A549 (cell line): ENCODE measurements around the gene IDS. TPM values are rescaled to one million over a fixed set of nuclear protein-coding genes. Genes with fewer than 3 reads are reported as not detected.
A peak's percentile ranks its signal among the peaks of the same experiment; 100 is the strongest.

Experiments used
- ATAC-seq, 2 experiments: fragments of 200-7000 bp in 1 of 2; fragments of >200 bp in 1 of 2; cut with Nextera tagmentation in 1 of 2; cut with Tn5 transposase in 1 of 2; 3 replicates each; pipeline versions ENCODE4 v1.8.0 to v1.9.1; 2018 to 2020; ENCODE audit warnings: mild to moderate bottlenecking in 1 of 2, moderate library complexity in 1 of 2
- CTCF ChIA-PET: fragments of 300-600 bp; sonication (Branson Sonifier 250); formaldehyde crosslinking; extraction: SDS; loops from one replicate; lab custom pipeline; 2021; ENCODE audit warnings: antibody characterized with exemption, inconsistent platforms; lab: Yijun Ruan, JAX
- POLR2A ChIA-PET: fragments of 350-600 bp; formaldehyde crosslinking; extraction: SDS; loops from one replicate; lab custom pipeline; 2021; ENCODE audit warnings: antibody characterized with exemption, inconsistent platforms; lab: Yijun Ruan, JAX
- DNase-seq, 2 experiments: peaks; one replicate each; pipeline versions ENCODE4 v3.0.0 to v3.0.0-alpha.2; 2011 to 2016; ENCODE audit warnings: low read depth in 1 of 2, low spot score in 1 of 2
- FAIRE-seq: peaks from 2 replicates; lab custom pipeline; 2011; peaks lifted over from hg19 to GRCh38; lab: Jason Lieb, UNC
- H3K27ac ChIP-seq, 2 experiments: fragments of >200 bp; sonication (Bioruptor Twin); formaldehyde crosslinking; 3 replicates each; pipeline ENCODE4 v1.5.1; 2016 to 2017
- H3K4me1 ChIP-seq: fragments of >200 bp; sonication (Bioruptor Twin); formaldehyde crosslinking; 3 replicates; pipeline ENCODE4 v1.6.1; 2016
- H3K4me2 ChIP-seq: fragments of >200 bp; sonication (Bioruptor Twin); formaldehyde crosslinking; 3 replicates; pipeline ENCODE4 v1.6.1; 2016
- H3K4me3 ChIP-seq: fragments of >200 bp; sonication (Bioruptor Twin); formaldehyde crosslinking; 3 replicates; pipeline ENCODE4 v1.5.1; 2016
- H3K9me3 ChIP-seq: fragments of >200 bp; sonication (Bioruptor Twin); formaldehyde crosslinking; 3 replicates; pipeline ENCODE4 v1.6.1; 2016
- CEBPB ChIP-seq, 2 experiments: fragments of >200 bp in 1 of 2; sonication (Bioruptor Twin) in 1 of 2; formaldehyde crosslinking in 1 of 2; IDR thresholded peaks; 2 replicates each; pipeline ENCODE4 v1.6.1; 2012 to 2016
- CHD2 ChIP-seq: fragments of 150-350 bp; IDR thresholded peaks from 2 replicates; pipeline ENCODE4 v1.6.1; 2014; ENCODE audit warnings: low read length; ENCODE audit not compliant: partially characterized antibody
- CHD4 ChIP-seq: fragments of 200-600 bp; sonication (generic); IDR thresholded peaks from 2 replicates; pipeline ENCODE4 v1.6.1; 2016; ENCODE audit warnings: antibody characterized with exemption, mild to moderate bottlenecking, borderline replicate concordance
- CTCF ChIP-seq: fragments of >200 bp; sonication (Bioruptor Twin); formaldehyde crosslinking; IDR thresholded peaks from 3 replicates; pipeline ENCODE4 v1.5.1; 2016
- E2F6 ChIP-seq: IDR thresholded peaks from 2 replicates; pipeline ENCODE4 v1.6.1; 2012; ENCODE audit warnings: low read depth, borderline replicate concordance
- EHF ChIP-seq: fragments of 250-450 bp; sonication (Bioruptor Pico); IDR thresholded peaks from 2 replicates; pipeline ENCODE4 v1.5.0; 2020; ENCODE audit warnings: mild to moderate bottlenecking
- EHMT2 ChIP-seq: fragments of 200-600 bp; sonication (generic); IDR thresholded peaks from 2 replicates; pipeline ENCODE4 v1.6.1; 2016; ENCODE audit warnings: antibody characterized with exemption, low read depth, mild to moderate bottlenecking, moderate library complexity
- EP300 ChIP-seq, 2 experiments: fragments of >200 bp; sonication (Bioruptor Twin); formaldehyde crosslinking; IDR thresholded peaks; 2 replicates in 1 of 2; 3 replicates in 1 of 2; pipeline ENCODE4 v1.6.1; 2016 to 2017
- FOSB ChIP-seq: fragments of 250-450 bp; sonication (Bioruptor Pico); IDR thresholded peaks from 2 replicates; pipeline ENCODE4 v1.5.0; 2020; ENCODE audit warnings: mild to moderate bottlenecking, moderate library complexity
- HOXA7 ChIP-seq: fragments of 250-450 bp; sonication (Bioruptor Pico); IDR thresholded peaks from 2 replicates; pipeline ENCODE4 v1.5.0; 2020; ENCODE audit warnings: mild to moderate bottlenecking, moderate library complexity
- JUN ChIP-seq, 2 experiments: fragments of >200 bp; sonication (Bioruptor Twin); formaldehyde crosslinking; IDR thresholded peaks; 2 replicates in 1 of 2; 3 replicates in 1 of 2; pipeline ENCODE4 v1.6.1; 2016 to 2017
- KDM1A ChIP-seq: fragments of 200-600 bp; sonication (generic); IDR thresholded peaks from 2 replicates; pipeline ENCODE4 v1.6.1; 2016; ENCODE audit warnings: low read depth, mild to moderate bottlenecking
- MAFK ChIP-seq: fragments of 450-650 bp; IDR thresholded peaks from 2 replicates; pipeline ENCODE4 v1.6.1; 2014; ENCODE audit not compliant: partially characterized antibody
- MAX ChIP-seq: IDR thresholded peaks from 2 replicates; pipeline ENCODE4 v1.6.1; 2012
- MAZ ChIP-seq: fragments of 150-350 bp; IDR thresholded peaks from 2 replicates; pipeline ENCODE4 v1.6.1; 2014; ENCODE audit warnings: antibody characterized with exemption, low read depth, low read length, borderline replicate concordance
- MYC ChIP-seq: IDR thresholded peaks from 2 replicates; pipeline ENCODE4 v1.6.1; 2012; ENCODE audit warnings: mild to moderate bottlenecking, inconsistent platforms, low read length, improper control_type of control experiment, borderline replicate concordance
- NPAS2 ChIP-seq: fragments of 250-450 bp; sonication (Bioruptor Pico); IDR thresholded peaks from 2 replicates; pipeline ENCODE4 v1.8.0; 2022; ENCODE audit warnings: mild to moderate bottlenecking, moderate library complexity, borderline replicate concordance
- PHF8 ChIP-seq: fragments of 200-600 bp; sonication (generic); IDR thresholded peaks from 2 replicates; pipeline ENCODE4 v1.6.1; 2016; ENCODE audit warnings: low read depth, mild to moderate bottlenecking, antibody characterized with exemption, moderate library complexity, borderline replicate concordance
- RAD21 ChIP-seq, 2 experiments: fragments of >200 bp in 1 of 2; sonication (Bioruptor Twin) in 1 of 2; formaldehyde crosslinking in 1 of 2; IDR thresholded peaks in 1 of 2; conservative IDR thresholded peaks in 1 of 2; 2 replicates in 1 of 2; 3 replicates in 1 of 2; pipeline ENCODE4 v1.6.1; 2012 to 2018; ENCODE audit warnings: inconsistent platforms in 1 of 2
- RCOR1 ChIP-seq: fragments of 150-350 bp; IDR thresholded peaks from 2 replicates; pipeline ENCODE4 v1.6.1; 2014; ENCODE audit warnings: antibody characterized with exemption, low read length, low read depth
- REST ChIP-seq: fragments of 200-600 bp; sonication (generic); IDR thresholded peaks from 2 replicates; pipeline ENCODE4 v1.6.1; 2016; ENCODE audit warnings: antibody characterized with exemption, mild to moderate bottlenecking, moderate library complexity
- RFX5 ChIP-seq: fragments of 450-650 bp; IDR thresholded peaks from 2 replicates; pipeline ENCODE4 v1.7.1; 2014; ENCODE audit warnings: antibody characterized with exemption, mild to moderate bottlenecking, moderate library complexity
- RNF2 ChIP-seq: fragments of 200-600 bp; sonication (generic); IDR thresholded peaks from 2 replicates; pipeline ENCODE4 v1.6.1; 2016; ENCODE audit warnings: low read depth, mild to moderate bottlenecking, antibody characterized with exemption, moderate library complexity, borderline replicate concordance
- SMC3 ChIP-seq: fragments of >200 bp; sonication (Bioruptor Twin); formaldehyde crosslinking; IDR thresholded peaks from 3 replicates; pipeline ENCODE4 v1.6.1; 2018; ENCODE audit warnings: inconsistent platforms
- TFCP2L1 ChIP-seq: fragments of 250-450 bp; sonication (Bioruptor Pico); IDR thresholded peaks from 2 replicates; pipeline ENCODE4 v1.5.0; 2021; ENCODE audit warnings: mild to moderate bottlenecking
- ZNF302 ChIP-seq: fragments of 250-450 bp; sonication (Bioruptor Pico); IDR thresholded peaks from 2 replicates; pipeline ENCODE4 v1.9.0; 2021; ENCODE audit warnings: inconsistent platforms, mild to moderate bottlenecking, moderate library complexity
- WGBS: methylation state at CpG from one replicate; pipeline ENCODE4 v1.1.6; 2017; ENCODE audit errors: missing lambda C conversion rate; 5-methylcytosine and 5-hydroxymethylcytosine counted together
- polyA plus RNA-seq, 4 experiments: library from polyadenylated mRNA; depleted of rRNA in 3 of 4; stranded (reverse); fragments of >200 nt; fragmentation: RNase III in 1 of 4; extraction: RNeasy Plus Mini Kit Qiagen cat#74134 plus additional on column Dnase treatment in 1 of 4; gene quantifications; 2 replicates in 3 of 4; 3 replicates in 1 of 4; pipeline ENCODE4 v1.2.3, GENCODE V29; 2011 to 2017

IDS gene
- polyA plus RNA-seq, 2 of the 4 experiments (the other 2 are of a cell fraction), result 40.6 to 120 TPM

GRCh38 chrX:149513825-149514428 is 8.8 kb upstream of the IDS start:
- no peak for FAIRE-seq
- no peaks in the 10 kb centered on the region for H3K9me3 ChIP-seq
- ATAC-seq, result no peak
- H3K4me1 ChIP-seq, result no peaks in the 10 kb centered on the region
- no peak overlapping the region for H3K4me3 ChIP-seq
- WGBS, result 90% methylated on average over 8 of the region's 9 CpGs
- CTCF ChIA-PET, result interaction anchor here (0.7 to 4.3 kb wide), 2 partner anchors 8 to 27 kb away, joined by 3 to 40 read pairs; partner anchors contain the start of gene EOLA1
- H3K4me2 ChIP-seq, result no peak overlapping the region
- POLR2A ChIA-PET, result interaction anchor here (0.6 kb wide), 1 partner anchor 26 kb away, joined by 3 read pairs; no protein-coding TSS in a partner anchor
- no peak overlapping the region for H3K27ac ChIP-seq
- no peak for TF ChIP-seq CHD4
- TF ChIP-seq CEBPB (IDR thresholded peaks at IDR 0.05), result no peak
- TF ChIP-seq HOXA7 (CRISPR knock-in tag), result no peak
- TF ChIP-seq, all 56 proteins: peak for 0
- no peak for DNase-seq

GRCh38 chrX:149512225-149512885 is 7.2 kb upstream of the IDS start:
- no peak overlapping the region for H3K4me2 ChIP-seq
- no peaks in the 10 kb centered on the region for H3K9me3 ChIP-seq
- DNase-seq (peak; percentile 46 to 56), ATAC-seq (peak; percentile 83 to 94), FAIRE-seq (no peak)
- POLR2A ChIA-PET, result interaction anchor here (1.3 kb wide), 1 partner anchor 27 kb away, joined by 6 read pairs; the partner anchor contains the start of gene EOLA1
- no peaks in the 10 kb centered on the region for H3K4me1 ChIP-seq
- H3K27ac ChIP-seq, result no peak overlapping the region
- 80% methylated on average over 4 of the region's 4 CpGs for WGBS
- CTCF ChIA-PET, result interaction anchor here (0.5 to 4.3 kb wide), 12 partner anchors 10 to 1100 kb away, joined by 3 to 40 read pairs (median 5); partner anchors contain the start of gene EOLA1
- TF ChIP-seq EHMT2 (no peak), ZNF302 (no peak), SMC3 (peak; percentile 48; the same call in 2 of the 3 replicates), CTCF (peak; percentile 46), RAD21 (conservative IDR thresholded peaks at IDR 0.05 in 1 of 2, IDR thresholded peaks at IDR 0.05 in 1 of 2) (peak; percentile 41 to 49; a peak in 4 of 5 replicates)
- H3K4me3 ChIP-seq, result no peak overlapping the region

GRCh38 chrX:149511081-149511480 is 6.0 kb upstream of the IDS start:
- ATAC-seq (no peak), DNase-seq (no peak), FAIRE-seq (no peak)
- TF ChIP-seq SMC3, result no peak
- TF ChIP-seq RCOR1, result no peak
- TF ChIP-seq REST, result no peak
- no peak for TF ChIP-seq MYC
- TF ChIP-seq MAX, result no peak
- no peak for TF ChIP-seq MAFK
- TF ChIP-seq TFCP2L1 (CRISPR knock-in tag), result no peak
- TF ChIP-seq CHD2, result no peak
- TF ChIP-seq PHF8, result no peak
- TF ChIP-seq EP300 (IDR thresholded peaks at IDR 0.05), result no peak
- no peak for TF ChIP-seq MAZ
- TF ChIP-seq EHF (CRISPR knock-in tag), result no peak
- TF ChIP-seq FOSB (CRISPR knock-in tag), result no peak
- TF ChIP-seq RFX5, result no peak
- no peak for TF ChIP-seq E2F6
- TF ChIP-seq RNF2, result no peak
- no peak for TF ChIP-seq NPAS2 (CRISPR knock-in tag)
- TF ChIP-seq JUN (IDR thresholded peaks at IDR 0.05), result no peak
- TF ChIP-seq KDM1A, result no peak
- Histone ChIP-seq H3K4me1 (no peaks in the 10 kb centered on the region), H3K4me3 (no peak overlapping the region), H3K9me3 (no peaks in the 10 kb centered on the region), H3K4me2 (no peak overlapping the region), H3K27ac (no peak overlapping the region)
- ChIA-PET CTCF (interaction anchor here (1.2 to 4.3 kb wide), 9 partner anchors 10 to 34 kb away, joined by 3 to 40 read pairs (median 5); partner anchors contain the start of gene EOLA1), POLR2A (interaction anchor here (1.1 kb wide), 1 partner anchor 428 kb away, joined by 4 read pairs; no protein-coding TSS in a partner anchor)
- WGBS, result 71% methylated on average over 5 of the region's 5 CpGs
